Hypothalamus (tissue), 51 donors: ENCODE data around the gene BOC.

Experiments used
- DNase-seq, 51 donors: peaks; one replicate each; lab custom pipeline; 2025; lab: John Stamatoyannopoulos, UW

Gene BOC

DNA sequence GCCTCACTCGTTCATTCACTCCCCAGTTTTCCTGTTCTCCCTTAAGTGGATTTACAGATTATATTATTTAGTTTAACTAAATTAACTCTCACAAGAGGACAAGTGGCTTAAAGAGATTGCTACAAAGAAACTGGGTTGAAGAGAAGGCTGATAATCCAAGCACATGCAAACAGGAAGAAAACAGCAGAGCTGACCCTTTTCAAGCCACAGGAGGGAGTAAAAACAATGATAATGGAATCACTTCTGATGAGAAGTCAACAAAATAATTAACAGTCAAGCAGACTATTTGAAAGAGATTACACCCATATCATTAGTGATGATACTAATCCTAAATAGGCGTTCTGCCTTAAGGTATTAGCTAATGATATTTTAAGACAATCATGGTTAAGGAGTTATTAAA is 31.7 kb downstream of the BOC start:
- DNase-seq: no peak

DNA sequence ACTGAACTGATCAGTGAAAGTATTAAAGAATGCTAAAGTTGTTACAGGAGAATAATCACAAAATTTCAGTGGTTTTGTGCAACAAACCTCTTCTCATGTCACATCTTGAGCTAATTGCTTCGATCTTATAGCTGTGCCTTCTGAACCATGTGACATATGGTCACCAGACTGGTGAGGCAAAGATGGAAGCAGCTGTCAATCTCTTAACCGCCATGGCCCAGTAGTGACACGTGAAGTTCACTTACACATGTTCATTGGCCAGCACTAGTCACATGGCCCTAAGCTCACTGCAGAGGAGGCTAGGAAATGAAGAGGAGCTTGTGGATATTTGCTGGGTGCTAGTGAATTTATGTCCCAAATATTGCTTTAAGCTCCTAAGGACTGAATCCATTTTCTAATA is 32.5 kb downstream of the BOC start:
- no peak for DNase-seq

DNA sequence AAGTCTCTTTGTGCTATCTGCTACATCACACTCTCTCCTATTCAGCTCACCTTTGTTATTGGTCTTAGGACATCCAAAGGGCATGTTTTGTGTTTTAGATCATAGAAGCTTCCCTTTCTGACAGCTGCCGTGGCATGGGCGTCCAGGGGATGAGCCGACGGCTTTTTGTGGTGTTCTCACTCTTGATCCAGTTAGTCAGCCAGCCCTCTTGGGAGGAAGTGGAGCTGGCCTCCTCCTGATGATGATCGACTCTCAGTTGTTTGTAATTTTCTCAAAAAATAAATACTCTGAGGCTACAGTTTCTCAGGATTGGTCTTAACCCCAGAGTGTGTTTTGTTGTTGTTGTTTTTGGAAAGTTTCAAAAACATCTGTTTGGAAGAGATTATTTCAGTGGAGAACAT is 34.4 kb downstream of the BOC start:
- no peak for DNase-seq

DNA sequence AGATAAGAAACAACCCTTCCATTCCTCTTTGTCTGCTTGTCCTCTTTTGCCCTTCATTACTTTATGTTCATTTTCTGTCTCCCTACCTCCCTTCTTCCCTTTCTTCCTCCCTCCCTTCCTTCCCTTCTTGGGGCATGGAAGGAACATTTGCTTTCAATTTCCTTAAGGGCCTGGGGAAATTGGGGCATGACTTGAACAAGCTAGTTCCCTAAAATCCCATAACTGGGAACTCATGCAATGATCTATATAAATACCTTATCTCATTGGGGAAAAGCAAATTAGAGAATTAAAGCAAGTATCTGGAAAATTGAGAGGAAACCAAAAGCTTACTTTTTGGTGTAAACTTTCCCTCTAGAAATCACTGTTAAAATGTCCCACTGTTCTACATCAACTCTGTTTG is 35.7 kb downstream of the BOC start:
- DNase-seq: no peak

DNA sequence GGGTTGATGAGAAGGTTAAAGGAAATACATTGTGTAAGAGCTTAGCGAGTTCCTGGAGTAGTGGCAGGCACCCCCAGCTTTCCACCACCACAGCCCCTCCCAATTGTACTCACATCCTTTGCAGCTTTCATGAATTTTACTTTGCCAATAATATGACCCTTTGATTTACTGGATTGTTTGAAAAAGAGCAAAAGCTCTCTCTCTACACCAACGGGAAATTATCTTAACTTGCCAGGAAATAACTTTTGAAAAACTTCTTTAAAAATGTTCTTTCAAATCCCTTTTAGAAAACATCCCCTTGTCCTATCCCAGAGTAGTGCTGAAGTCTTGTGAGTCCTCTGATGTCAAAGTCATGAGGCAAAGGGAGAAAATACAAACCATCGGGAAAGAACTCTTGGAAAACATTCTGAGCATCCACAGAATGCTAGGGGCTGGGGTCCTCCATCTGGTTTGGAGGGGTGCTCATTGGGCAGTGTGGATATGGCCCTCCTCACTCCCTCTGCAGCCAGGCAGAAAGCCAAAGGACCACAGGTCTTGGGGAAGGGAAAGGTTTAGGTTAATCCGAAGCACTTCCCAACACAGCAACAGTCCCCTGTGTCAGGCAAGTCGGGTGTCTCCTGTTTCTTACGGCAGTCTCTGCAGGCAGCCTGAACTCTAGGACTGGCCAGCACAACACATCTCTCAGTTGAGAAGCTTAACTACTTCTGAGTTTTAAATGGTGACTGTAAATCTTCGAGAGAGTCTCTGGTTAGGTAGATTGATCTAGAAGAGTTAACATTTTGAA is 36.5 kb downstream of the BOC start:
- DNase-seq: no peak

DNA sequence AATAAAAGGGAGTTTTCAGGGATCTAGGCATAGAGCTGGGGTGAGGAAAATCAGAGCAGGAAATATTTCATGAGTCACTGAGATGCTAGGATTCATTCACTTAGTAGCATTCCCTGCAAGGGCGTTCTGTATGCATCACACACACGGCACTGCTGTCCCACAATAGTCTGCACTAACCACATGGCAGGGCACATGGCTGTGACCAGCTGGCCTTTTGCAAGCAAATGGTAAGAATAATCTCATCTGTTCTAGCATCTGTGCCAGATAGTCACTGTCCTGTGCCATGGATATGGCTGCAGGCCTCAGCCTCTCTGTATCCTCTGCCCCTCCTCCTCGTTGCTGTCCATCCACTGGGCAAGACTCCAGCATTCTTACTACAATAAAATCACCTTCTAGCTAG is 37.8 kb downstream of the BOC start:
- peak in 16 of 51 donors; percentile 5 to 66 (median 17) for DNase-seq

DNA sequence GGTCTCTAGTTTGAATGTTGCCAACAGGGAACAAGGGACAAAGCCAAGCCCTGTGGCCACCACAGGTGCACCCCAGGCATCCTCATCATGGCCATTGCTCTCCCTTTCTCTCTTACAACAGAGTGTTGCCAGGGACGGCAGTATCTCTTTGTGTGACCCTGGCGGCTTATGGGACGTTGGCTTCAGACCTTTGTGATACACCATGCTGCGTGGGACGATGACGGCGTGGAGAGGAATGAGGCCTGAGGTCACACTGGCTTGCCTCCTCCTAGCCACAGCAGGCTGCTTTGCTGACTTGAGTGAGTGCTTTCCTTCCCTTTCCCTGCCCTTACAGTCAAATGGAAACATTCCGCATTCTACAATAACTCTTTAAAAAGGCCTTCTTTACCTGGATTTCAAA is 38.2 kb downstream of the BOC start:
- no peak for DNase-seq

DNA sequence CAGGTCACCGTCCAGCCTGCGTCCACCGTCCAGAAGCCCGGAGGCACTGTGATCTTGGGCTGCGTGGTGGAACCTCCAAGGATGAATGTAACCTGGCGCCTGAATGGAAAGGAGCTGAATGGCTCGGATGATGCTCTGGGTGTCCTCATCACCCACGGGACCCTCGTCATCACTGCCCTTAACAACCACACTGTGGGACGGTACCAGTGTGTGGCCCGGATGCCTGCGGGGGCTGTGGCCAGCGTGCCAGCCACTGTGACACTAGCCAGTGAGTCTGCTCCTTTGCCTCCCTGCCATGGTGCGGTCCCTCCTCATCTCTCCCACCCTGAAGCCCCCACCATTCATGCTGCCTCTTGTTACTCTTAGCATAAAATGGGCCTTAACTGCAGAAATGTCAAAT is 39.2 kb downstream of the BOC start:
- DNase-seq: no peak

DNA sequence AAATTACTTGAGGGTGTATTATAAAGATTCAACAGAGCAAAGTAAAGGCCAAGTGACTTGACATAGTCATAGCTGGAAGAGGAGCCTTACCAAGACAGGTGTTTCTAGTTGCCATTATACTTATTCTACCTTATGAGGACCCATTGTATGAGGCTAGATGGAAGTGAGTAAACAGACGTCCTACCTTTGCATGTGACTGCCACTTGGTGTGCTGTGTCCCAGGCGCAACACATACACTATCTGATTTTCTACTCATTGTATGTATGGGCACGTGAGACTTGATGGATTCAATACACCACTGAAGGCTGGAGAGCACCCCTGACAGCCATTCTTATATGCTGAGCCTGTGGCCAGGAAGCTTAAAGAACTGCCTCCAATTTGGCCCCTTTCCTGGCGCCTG is 40.5 kb downstream of the BOC start:
- no peak for DNase-seq

DNA sequence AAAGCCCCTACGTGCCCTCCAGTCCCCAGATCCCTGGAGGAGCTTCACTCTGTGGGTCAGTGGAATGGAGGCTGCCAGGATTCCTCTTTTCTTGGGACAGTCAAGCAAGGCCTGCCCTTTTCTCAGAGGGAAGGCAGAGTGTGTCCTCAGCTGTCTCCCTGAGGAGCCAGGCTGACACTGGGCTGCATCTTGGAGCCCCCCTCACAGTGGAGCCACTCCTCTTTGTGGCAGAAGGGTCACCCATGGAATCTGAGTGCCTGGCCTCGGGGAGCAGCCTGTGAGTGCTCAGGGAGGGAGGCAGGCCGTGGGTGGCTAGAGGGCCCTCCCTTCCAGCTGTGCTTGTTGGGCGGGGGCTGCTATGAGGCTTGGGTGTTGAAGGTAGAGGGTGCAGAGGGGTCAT is 41.2 kb downstream of the BOC start:
- no peak for DNase-seq

DNA sequence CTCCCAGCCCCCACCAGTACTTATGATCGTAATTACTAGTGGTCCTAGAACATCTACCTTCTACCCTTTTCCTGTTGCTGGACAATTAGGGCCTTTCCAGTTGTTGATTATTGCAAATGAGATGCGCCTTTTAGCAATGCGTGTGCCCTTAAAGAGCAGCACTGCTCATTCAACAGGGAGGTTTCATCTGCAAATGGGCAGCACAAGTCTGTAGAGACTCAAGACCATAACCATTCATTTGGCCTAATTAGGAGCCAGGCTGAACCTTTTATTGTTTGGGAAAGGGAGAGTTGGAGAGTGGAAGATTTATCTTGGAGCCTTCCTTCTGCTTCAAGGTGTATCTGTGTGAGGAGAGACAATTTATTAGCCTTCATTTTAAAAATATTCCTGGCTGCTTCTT is 42.3 kb downstream of the BOC start:
- peak in 1 of 51 donors; percentile 26 for DNase-seq

DNA sequence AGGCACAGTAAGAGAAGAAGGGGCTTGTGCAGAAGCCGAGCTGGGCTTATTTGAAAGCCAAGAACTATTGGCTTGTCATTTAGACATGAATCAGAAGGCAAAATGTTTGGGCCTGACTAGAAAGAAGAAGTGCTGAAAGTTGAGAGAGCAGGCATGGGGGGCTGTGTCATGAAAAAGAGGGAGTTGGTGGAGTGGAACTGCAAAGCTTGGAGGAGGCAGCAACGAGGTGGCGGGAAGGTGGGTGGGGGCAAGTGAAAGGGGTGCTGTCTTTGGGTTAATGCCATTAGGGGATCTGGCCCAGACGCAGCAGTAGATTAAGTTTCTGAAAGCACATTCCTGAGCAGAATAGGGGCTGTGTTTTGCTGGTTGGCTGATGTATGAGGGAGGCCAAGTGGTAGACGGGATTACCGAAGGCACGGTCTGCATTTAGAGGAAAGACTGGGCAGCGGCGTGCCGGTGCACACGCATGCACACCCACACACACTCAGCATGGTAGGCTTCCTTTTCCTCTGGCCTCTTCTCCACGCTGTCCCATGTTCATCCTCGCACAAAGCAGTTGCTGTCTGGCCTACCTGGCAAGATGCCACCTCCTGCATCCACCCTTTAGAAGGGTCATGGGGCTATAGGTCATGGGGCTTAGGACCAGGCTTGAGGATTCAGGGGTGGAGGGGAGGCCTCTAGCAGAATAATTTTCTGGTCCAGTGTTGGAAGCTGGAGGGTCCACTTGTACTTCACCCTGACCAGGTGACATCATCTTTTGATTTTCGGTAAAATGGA is 43.0 kb downstream of the BOC start:
- peak in 7 of 51 donors; percentile 18 to 62 (median 36) for DNase-seq

DNA sequence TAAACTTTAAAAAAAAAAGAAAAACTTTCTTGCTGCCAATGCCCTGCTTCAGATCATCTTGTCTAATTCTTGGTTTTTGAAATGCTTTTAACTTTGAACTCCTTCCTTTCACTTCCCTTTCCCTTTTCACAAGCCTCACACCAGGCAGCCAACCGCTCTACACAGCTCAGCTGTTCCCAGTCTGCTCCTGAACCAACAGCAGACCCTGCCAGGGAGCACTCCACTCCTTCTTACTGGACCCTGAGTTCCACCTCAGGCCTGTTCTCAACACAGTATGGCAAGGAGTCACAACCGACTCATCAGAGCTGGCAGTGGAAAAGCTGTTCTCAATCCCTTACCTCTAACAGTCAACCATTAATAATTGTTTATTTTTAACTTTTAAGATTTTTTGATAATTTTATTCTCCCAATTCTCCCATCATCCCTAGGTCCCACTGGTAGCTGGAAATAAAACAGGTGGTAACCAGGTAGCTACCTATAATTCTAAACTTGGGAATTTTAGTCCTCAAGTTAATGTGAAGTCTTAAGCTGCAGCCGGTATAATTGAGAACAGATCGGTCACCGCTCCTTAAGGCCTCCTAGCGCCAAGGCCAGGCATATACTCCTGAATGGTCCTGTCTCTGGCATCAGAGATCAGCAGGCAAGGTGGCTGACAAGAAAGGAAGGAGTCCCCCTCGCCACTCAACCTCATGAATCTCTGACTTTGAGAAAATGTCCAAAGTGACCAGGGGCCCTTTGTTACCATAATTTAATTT is 43.9 kb downstream of the BOC start:
- DNase-seq: peak in 3 of 51 donors; percentile 18 to 32 (median 22)

DNA sequence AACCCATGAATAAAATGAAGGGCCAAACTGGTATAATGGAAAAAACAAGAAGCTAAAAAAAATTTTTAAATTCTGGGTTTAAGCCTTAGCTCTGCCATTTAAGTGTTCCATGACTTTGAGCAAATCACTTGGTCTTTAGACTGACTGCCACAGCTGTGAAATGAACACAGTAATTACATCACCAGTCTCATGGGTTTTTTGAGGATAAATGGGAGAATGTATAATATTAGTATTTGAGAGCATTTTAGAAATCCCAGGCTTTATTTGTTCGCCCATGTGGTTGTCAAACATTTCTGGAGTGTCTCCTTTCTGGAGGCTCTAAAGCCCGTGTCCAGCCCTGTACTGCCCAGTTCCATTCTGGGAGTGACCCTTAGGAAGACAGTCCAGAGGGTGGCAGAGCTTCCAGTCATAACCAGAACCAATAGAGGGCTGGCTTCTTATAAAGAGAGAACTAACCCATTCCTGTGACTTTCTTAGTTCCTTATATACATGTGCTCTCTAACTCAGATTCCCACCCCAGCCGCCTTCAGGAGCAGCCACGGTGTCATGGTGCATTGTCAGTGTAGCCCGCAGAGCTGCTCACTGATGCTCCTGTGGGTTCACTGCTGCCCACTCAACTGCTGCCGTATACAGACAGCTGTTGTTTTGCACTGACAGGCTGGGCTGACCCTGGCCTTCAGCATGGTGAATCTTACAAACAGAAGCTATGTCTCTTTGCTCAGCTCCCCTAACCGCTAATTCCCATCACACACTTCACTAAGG is 44.7 kb downstream of the BOC start:
- no peak for DNase-seq

DNA sequence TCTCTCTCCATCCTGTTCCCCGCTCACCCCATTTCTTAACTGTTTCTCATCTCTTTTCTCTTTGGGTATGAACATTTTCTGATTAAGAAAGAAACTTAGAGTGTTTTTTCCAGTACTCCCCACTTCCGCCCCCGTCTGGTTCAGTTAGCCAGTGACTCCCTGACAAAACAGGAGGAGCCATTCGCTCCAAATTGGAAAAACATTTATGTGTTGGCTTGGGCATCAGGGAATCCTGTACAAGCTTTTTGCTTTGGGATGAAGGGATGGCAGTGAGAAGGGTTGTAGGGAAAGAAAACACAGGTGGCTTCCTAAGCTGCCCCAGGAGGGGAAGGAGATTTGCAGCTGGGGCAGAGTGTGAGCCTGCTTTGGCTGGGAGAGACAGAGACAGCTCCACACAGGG is 47.0 kb downstream of the BOC start:
- no peak for DNase-seq

DNA sequence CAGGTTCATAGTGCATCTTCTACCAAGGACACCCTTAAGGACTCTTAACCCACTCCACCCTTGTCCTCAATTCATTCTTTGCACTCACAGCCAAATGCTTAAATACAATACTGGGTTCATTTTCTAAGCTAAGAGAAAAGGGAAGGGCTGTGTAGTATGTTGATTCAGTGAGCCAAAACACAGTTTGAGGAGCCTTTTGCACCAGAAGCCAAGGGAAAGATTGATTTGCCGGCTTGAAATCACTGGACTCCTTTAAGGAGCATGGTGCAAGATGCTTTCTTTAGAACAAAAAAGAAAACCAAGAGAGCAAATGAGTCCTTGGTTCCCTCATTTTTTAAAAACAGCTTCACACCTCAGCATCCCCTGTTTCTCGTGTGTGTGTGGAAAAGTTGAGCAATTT is 47.8 kb downstream of the BOC start:
- DNase-seq: no peak

DNA sequence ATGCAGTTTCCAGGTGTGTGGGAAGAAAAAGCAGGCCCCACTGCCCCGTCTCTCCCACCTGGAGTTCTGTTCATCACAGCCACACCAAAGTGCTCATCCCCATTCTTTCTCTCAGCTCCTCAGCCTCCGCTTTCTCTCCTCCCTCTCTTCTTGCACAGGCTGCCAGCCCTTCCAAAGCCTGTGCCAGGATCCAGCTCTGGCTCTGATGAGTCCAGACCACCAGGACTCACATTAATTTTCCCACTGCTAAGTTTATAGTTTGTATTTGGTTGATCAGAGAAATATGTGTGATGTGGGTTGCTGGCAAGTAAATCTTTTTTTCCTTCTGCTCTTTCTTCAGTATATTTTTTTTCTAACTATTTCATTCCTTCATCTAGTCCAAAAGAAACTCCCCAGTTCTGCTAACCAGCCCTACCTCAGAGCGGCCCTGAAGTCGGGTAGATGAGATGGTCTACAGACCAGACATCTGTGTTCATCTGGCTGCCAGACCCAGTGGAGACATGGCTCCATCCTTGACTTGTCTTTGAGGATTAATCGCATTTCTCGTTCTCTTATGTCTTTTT is 49.8 kb downstream of the BOC start:
- DNase-seq: no peak

DNA sequence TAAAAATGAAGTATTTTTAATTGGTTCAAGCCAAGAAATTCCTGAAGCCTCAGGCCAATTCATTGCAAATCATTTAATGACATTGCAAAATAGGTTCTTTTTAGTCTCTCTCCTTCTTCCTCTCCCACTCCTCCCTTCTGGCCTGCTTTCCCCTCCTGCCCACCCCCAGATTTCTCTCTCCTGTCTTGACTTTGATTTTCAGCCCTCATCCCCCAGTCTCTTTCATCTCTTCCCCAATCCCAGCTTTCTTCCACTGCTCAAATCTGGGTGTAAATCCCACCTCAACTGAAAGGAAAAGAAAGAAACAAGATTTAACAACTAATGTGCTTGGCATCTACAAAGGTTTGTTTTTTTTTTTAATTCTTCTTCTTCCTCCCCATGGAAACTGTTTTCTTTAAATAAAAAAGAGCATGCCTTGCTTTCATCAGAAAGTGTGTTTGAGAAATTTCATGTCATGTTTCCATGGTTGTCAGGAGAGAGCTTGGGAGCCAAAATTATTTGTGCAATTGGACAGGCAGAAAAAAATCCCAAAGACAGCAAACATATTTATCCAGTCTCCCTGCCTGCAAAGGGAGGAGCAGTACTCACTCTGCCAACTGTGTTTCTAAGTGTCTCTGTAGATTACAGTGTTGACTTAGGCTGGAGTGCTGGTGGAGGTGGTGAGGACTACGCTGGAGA is 50.4 kb downstream of the BOC start:
- DNase-seq: no peak

DNA sequence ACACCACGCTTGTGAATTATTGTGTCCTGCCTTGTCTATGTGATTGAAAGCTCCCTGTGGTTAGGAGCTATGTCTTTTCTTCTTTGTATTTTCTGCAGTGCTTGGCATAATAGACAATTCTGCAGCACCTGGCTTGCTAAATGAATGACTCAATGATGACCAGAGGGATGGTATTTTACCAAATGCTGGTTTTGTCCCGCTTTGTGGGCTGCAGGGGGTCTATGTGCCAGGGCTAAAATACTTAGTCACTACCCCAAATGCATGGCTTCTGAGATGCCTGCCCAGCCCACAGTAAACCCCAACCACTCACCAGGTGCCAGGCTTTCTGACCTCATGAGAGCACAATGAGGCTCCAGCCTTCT is 50.9 kb downstream of the BOC start:
- DNase-seq: no peak

DNA sequence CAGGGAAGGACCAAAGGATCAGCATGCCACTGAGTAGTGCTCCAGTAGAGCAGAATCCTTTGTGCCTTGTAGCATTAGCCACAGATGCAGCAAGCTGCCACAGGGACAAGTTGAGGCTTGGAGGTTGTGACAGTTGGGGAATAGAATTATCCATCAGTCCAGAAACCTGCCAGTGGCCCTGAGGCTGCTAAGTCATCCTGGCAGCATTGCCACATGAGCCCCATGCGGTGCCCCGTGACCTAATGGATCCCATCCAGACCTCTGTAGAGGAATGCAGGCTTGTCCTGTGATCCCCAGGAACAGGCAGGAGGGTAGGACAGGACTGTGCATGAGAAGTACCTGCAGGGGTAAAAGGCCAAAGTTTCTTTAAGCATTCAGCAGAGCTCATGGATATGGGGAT is 51.7 kb downstream of the BOC start:
- DNase-seq: no peak
